Large intestine (tissue), 3 donors: Measurements from ENCODE around the gene PCNX4. TPM values are rescaled to one million over a fixed set of nuclear protein-coding genes. Genes with fewer than 3 reads are reported as not detected.
"Not testable (repeated sequence)": the region's sequence is repeated elsewhere in the genome, so short reads cannot be mapped to it uniquely, and the experiment has no call there.

Source experiments
- DNase-seq, 2 donors: peaks; one replicate each; pipeline versions ENCODE4 v3.0.0 to v3.0.0-alpha.2; 2013
- H3K27ac ChIP-seq: one replicate; pipeline ENCODE4 v1.5.1; 2013; ENCODE audit warnings: low read length
- H3K27me3 ChIP-seq: 2 replicates; pipeline ENCODE4 v1.6.1; 2013; ENCODE audit warnings: low read length; ENCODE audit not compliant: control insufficient read depth, insufficient read depth
- H3K36me3 ChIP-seq: 2 replicates; pipeline ENCODE4 v1.6.1; 2013; ENCODE audit warnings: low read length; ENCODE audit not compliant: control insufficient read depth, insufficient read depth
- H3K4me1 ChIP-seq: one replicate; pipeline ENCODE4 v1.6.1; 2013; ENCODE audit warnings: low read length; ENCODE audit not compliant: control insufficient read depth, insufficient read depth
- H3K4me3 ChIP-seq: one replicate; pipeline ENCODE4 v1.5.1; 2013; ENCODE audit warnings: low read length
- H3K9me3 ChIP-seq: one replicate; pipeline ENCODE4 v1.6.1; 2013; ENCODE audit warnings: mild to moderate bottlenecking, low read depth, low read length, moderate library complexity; ENCODE audit not compliant: control insufficient read depth
- WGBS: methylation state at CpG from one replicate; pipeline ENCODE4 v1.1.5; 2013; ENCODE audit warnings: low lambda C conversion rate; ENCODE audit not compliant: insufficient coverage; 5-methylcytosine and 5-hydroxymethylcytosine counted together
- polyA plus RNA-seq: library from polyadenylated mRNA; unstranded; fragments of 120-200 nt; gene quantifications from one replicate; pipeline ENCODE4 v1.2.1, GENCODE V29; 2013

PCNX4 gene
- polyA plus RNA-seq, 1 donor, result 48.4 TPM

DNA sequence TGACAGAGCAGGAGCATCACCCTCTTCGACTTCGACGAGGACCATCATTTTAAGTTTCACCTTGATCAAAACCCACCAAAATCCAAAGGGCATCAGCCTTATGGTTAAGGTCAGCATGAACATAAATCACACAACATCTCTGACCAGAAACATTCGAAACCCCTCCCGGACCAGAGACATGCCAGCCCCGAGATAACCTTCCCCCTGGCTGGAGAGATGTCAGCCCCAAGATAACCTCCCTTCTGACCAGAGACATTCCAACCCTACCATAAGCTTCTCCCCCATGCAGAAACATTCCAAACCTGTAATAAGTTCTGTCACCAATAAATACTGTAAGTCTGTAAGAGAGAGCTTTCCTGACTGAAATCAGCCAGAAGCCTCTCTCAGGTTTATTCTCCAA is 6.3 kb downstream of the PCNX4 start:
- Histone ChIP-seq H3K4me1 (peaks cover 19% of the 10 kb centered on the region), H3K27ac (no peak overlapping the region), H3K9me3 (no peaks in the 10 kb centered on the region), H3K4me3 (no peak overlapping the region), H3K36me3 (peaks cover 7% of the 10 kb centered on the region), H3K27me3 (no peaks in the 10 kb centered on the region)
- DNase-seq, result no peak
- 100% methylated on average over 1 of the region's 6 CpGs for WGBS

DNA sequence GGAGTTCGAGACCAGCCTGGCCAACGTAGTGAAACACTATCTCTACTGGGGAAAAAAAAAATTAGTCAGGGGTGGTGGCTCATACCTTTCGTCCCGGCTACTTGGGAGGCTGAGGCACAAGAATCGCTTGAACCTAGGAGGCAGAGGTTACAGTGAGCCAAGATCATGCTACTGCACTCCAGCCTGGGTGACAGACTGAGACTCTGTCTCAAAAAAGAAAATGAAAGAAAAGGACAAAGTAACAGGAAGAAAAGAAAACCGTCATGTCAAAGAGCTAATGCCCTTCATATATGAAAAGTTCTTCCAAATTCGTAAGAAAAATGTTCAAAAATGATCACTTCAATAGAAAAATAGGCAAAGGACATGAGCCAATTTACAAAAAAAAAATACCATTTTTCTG is 8.1 kb downstream of the PCNX4 start:
- 86% methylated on average over 2 of the region's 7 CpGs for WGBS
- H3K27ac ChIP-seq, H3K27me3 ChIP-seq, H3K4me3 ChIP-seq, H3K36me3 ChIP-seq, DNase-seq, H3K9me3 ChIP-seq, H3K4me1 ChIP-seq: not testable (repeated sequence)

DNA sequence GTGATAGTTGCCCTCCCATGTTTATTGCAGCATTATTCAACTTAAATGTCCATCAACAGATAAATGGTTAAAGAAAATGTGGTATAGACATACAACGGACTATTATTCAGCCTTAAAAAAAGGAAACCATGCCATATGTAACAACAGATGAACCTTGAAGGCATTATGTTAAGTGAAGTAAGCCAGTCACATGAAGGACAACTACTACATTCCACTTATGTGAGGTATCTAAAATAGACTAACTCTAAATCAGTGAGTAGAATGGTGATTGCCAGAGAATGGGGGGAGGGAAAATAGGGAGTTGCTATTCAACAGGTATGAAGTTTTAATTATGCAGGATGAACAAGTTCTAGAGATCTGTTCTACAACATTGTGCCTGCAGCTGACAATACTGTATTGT is 10.1 kb downstream of the PCNX4 start:
- no peak for DNase-seq
- no peaks in the 10 kb centered on the region for H3K9me3 ChIP-seq
- no peaks in the 10 kb centered on the region for H3K27me3 ChIP-seq
- H3K4me1 ChIP-seq, result no peaks in the 10 kb centered on the region
- no peak overlapping the region for H3K27ac ChIP-seq
- no CpG with 5 or more reads among the region's 1 CpG for WGBS
- no peak overlapping the region for H3K4me3 ChIP-seq
- peaks cover 7% of the 10 kb centered on the region for H3K36me3 ChIP-seq

DNA sequence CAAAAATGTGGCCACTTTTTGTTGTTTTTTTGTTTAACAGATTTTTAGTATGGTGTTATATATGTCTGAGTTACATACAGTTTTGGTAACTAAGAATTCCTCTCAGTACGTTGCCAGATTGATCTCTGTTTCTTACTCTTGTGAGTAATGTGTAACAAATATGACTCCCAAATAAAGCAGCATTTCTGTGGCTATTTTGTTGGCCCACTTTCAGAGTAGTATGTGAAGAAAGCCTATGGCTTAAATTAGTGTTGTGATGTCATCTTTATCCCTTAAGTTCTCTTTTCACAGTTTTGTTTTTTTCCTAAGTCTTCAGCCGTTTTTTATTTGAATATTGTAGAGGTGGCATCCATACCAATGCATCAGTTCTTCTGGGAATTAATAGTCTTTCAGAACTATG is 10.7 kb downstream of the PCNX4 start:
- H3K4me1 ChIP-seq, result no peaks in the 10 kb centered on the region
- H3K4me3 ChIP-seq, result no peak overlapping the region
- H3K27me3 ChIP-seq, result no peaks in the 10 kb centered on the region
- no peak for DNase-seq
- peaks cover 7% of the 10 kb centered on the region for H3K36me3 ChIP-seq
- no peaks in the 10 kb centered on the region for H3K9me3 ChIP-seq
- 86% methylated on average over 1 of the region's 2 CpGs for WGBS
- H3K27ac ChIP-seq, result no peak overlapping the region

DNA sequence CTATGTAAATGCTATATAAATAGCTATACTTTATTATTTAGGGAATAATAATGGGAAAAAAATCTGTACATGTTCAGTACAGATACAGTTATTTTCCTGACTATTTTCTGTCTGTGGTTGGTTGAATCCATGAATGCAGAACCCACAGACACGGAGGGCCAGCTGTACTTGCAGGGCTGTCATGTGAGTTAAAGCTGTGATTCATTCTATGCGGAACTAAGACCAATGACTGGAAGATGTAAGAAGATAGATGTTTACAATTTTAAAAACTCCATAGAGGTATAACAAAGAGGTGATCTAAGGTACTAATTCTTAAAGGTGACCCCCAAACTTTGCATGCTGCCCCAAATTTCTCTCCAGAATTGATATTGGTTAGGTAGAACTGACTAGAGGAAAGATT is 14.6 kb downstream of the PCNX4 start:
- Histone ChIP-seq H3K36me3 (peaks cover 17% of the 10 kb centered on the region), H3K27ac (no peak overlapping the region), H3K9me3 (no peaks in the 10 kb centered on the region), H3K4me1 (no peaks in the 10 kb centered on the region), H3K4me3 (no peak overlapping the region), H3K27me3 (no peaks in the 10 kb centered on the region)
- WGBS, result 60% methylated on average over 1 of the region's 2 CpGs
- DNase-seq, result no peak

- 100% methylated on average over 1 of the region's 4 CpGs for WGBS
These were observed 15.8 kb downstream of the PCNX4 start for GRCh38 chr14:60107477-60107876.

GRCh38 chr14:60111732-60112131 is 20.0 kb downstream of the PCNX4 start:
- WGBS, result 92% methylated on average over 2 of the region's 2 CpGs
- H3K27ac ChIP-seq, result no peak overlapping the region

More at GRCh38 chr14:60107477-60107876, 15.8 kb downstream of the PCNX4 start:
- H3K4me3 ChIP-seq, result no peak overlapping the region
- H3K36me3 ChIP-seq, result peaks cover 17% of the 10 kb centered on the region
- no peak overlapping the region for H3K27ac ChIP-seq
- H3K27me3 ChIP-seq, result no peaks in the 10 kb centered on the region
- no peaks in the 10 kb centered on the region for H3K4me1 ChIP-seq
- no peaks in the 10 kb centered on the region for H3K9me3 ChIP-seq
- no peak for DNase-seq

GRCh38 chr14:60114881-60115280 is 23.2 kb downstream of the PCNX4 start:
- WGBS, result no CpG with 5 or more reads among the region's 1 CpG

More at GRCh38 chr14:60111732-60112131, 20.0 kb downstream of the PCNX4 start:
- Histone ChIP-seq H3K4me1 (no peaks in the 10 kb centered on the region), H3K4me3 (no peak overlapping the region), H3K27me3 (no peaks in the 10 kb centered on the region), H3K9me3 (no peaks in the 10 kb centered on the region), H3K36me3 (peaks cover 24% of the 10 kb centered on the region)
- DNase-seq, result no peak

DNA sequence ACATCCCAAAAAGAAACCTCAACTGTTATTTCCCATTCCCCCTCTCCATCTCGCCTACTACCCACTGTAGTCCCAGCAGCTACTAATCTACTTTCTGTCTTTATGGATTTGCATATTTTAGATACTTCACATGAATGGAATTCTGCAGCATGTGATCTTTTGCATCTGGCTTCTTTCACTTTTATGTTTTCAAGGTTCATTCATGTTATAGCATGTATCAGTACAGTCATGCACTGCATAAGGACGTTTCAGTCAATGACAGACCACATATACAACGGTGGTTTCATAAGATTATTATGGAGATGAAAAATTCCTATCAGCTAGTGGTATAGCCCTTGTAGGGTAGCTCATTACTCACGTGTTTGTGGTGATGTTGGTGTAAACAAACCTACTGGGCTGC is 24.5 kb downstream of the PCNX4 start:
- Histone ChIP-seq H3K9me3 (no peaks in the 10 kb centered on the region), H3K4me1 (no peaks in the 10 kb centered on the region), H3K27ac (no peak overlapping the region), H3K36me3 (peaks cover 29% of the 10 kb centered on the region), H3K27me3 (no peaks in the 10 kb centered on the region), H3K4me3 (no peak overlapping the region)
- WGBS, result no CpG with 5 or more reads among the region's 4 CpGs
- DNase-seq, result no peak

More at GRCh38 chr14:60114881-60115280, 23.2 kb downstream of the PCNX4 start:
- Histone ChIP-seq H3K36me3 (peaks cover 30% of the 10 kb centered on the region), H3K4me3 (no peak overlapping the region), H3K9me3 (no peaks in the 10 kb centered on the region), H3K27me3 (no peaks in the 10 kb centered on the region), H3K27ac (no peak overlapping the region), H3K4me1 (no peaks in the 10 kb centered on the region)
- DNase-seq, result no peak

DNA sequence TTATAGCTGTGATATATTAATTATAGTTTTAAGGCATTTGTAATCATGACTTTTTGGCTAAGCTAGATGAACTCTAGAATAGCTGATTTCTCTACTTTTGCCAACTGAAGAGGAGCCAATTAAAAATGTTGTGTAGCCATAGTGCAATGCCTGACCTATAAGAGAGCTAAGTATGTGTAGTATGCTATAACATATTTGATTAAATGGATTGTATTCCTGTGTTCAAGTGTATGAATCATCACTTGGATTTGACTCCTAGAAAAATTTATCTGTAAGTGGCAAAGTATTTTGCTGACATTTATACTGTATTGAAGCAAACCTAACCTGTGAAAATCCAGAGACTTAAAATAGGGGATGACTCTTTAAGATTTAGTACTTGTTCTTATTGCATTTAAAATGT is 34.2 kb downstream of the PCNX4 start:
- Histone ChIP-seq H3K9me3 (no peaks in the 10 kb centered on the region), H3K36me3 (peaks cover 58% of the 10 kb centered on the region), H3K27me3 (no peaks in the 10 kb centered on the region), H3K4me3 (no peak overlapping the region), H3K27ac (no peak overlapping the region), H3K4me1 (no peaks in the 10 kb centered on the region)
- no peak for DNase-seq

DNA sequence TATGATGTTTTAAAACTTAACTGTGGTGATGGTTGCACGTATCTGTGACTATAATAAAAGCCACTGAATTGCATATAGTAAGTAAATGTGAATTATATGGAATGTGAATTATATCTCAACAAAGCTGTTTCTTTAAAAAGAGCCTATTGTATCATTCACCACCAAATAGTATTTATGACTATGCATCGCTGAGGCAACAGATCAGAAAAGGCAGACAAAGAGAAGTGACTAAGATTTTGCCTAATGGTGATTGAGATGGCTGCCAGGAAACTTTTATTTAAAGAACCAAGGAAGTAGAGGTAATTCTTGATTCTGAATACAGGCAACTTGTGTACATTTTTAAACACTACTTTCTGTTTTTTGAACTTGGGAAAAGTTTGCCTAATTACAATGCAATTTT is 41.8 kb downstream of the PCNX4 start:
- Histone ChIP-seq H3K27me3 (no peaks in the 10 kb centered on the region), H3K36me3 (peaks cover 7% of the 10 kb centered on the region), H3K9me3 (no peaks in the 10 kb centered on the region), H3K4me3 (no peak overlapping the region), H3K27ac (no peak overlapping the region), H3K4me1 (no peaks in the 10 kb centered on the region)
- DNase-seq, result no peak
- WGBS, result no CpG with 5 or more reads among the region's 2 CpGs
